ENCODE results near the gene FH.
A peak's percentile ranks its signal among the peaks of the same experiment; 100 is the strongest.

Gene FH

GRCh38 chr1:241519308-241520079 lies at the start of gene FH:
TSS of gene FH (minus strand) at chr1:241519755. CDS start at chr1:241519722, 33 bp downstream.
- H3K27ac ChIP-seq, result peak within 1 kb of the TSS; percentile 88
- no peak for TF ChIP-seq CTCF (conservative IDR thresholded peaks at IDR 0.05; ENCODE audit: low read depth)
- ChIA-PET CTCF (interaction anchor here (0.7 to 0.8 kb wide), 2 partner anchors 107 to 298 kb away, joined by 9 to 12 read pairs; no protein-coding TSS in a partner anchor), POLR2A (ENCODE audit: low non-redundant PET) (no interaction called here)
- peak; percentile 97 for DNase-seq (ENCODE audit: low spot score)

- TF ChIP-seq CTCF (conservative IDR thresholded peaks at IDR 0.05; ENCODE audit: low read depth), result no peak
- no peak overlapping the region for H3K27ac ChIP-seq
- DNase-seq (ENCODE audit: low spot score), result no peak
- CTCF ChIA-PET, result interaction anchor here (1.0 kb wide), 1 partner anchor 52 kb away, joined by 3 read pairs; no protein-coding TSS in a partner anchor
- POLR2A ChIA-PET (ENCODE audit: low non-redundant PET), result no interaction called here
Measured at GRCh38 chr1:241560849-241561187, 41.3 kb upstream of the FH start.

DNA sequence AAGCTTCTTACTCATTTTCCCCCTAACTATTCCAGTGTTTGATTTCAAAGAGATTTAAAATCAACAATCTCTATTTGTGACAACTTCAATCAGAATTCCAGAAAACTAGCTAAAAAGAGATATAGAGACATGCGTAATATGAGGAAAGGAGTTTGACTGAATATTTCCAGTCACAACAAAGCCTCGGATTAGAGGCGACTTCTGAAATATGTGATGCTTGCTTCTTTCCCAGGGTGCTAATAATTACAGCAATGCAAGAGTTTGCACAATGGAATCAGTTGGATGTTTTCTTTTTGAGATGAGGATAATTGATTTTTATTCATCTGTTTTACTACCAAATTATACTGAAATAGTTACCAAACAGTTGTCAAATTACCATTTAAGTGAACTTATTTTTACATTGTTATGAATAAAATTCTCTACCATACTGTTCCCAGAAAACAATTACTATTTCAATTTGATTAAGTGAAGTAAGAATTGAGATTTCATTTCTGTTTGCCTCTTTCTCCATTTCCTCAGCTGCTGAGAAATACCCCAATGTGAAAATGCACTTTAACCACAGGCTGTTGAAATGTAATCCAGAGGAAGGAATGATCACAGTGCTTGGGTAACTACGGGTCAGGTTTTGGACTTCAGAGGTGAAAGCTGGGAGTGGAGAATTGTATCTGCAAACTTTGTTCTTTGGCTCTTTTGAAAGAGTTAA lies 40.7 kb upstream of the FH start:
- DNase-seq (ENCODE audit: low spot score), result no peak
- no peak overlapping the region for H3K27ac ChIP-seq
- CTCF ChIA-PET, result no interaction called here
- no peak for TF ChIP-seq CTCF (conservative IDR thresholded peaks at IDR 0.05; ENCODE audit: low read depth)
- POLR2A ChIA-PET (ENCODE audit: low non-redundant PET), result no interaction called here

DNA sequence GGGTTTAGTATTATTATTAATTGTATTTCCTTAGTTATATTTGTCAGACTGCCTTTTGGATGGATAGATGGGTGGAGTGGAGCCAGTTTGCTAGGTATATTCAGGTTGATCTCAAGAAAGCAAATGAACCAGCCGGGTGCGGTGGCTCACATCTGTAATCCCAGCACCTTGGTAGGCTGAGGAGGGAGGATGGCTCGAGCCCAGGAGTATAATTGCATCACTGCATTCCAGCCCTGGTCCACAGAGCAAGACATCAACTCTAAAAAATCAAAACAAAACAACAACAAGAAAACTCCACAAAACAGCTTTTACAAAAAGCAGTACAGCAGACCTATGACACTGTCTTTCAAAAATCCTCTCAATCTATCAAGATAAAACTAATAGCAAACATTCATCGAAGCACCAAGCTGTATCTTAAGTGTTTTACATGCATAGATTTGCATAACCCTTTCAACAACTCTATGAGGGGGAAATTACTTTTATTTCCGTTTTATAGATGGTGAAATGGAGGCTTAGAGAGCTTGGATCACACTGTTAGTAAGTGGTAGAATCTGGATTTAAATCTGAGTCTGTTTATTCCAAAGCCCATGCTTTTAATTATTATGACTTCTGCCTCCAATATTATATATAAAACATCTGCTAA lies 38.1 kb upstream of the FH start:
- H3K27ac ChIP-seq, result no peak overlapping the region
- DNase-seq (ENCODE audit: low spot score), result no peak
- CTCF ChIA-PET, result no interaction called here
- no peak for TF ChIP-seq CTCF (conservative IDR thresholded peaks at IDR 0.05; ENCODE audit: low read depth)
- POLR2A ChIA-PET (ENCODE audit: low non-redundant PET), result no interaction called here

DNA sequence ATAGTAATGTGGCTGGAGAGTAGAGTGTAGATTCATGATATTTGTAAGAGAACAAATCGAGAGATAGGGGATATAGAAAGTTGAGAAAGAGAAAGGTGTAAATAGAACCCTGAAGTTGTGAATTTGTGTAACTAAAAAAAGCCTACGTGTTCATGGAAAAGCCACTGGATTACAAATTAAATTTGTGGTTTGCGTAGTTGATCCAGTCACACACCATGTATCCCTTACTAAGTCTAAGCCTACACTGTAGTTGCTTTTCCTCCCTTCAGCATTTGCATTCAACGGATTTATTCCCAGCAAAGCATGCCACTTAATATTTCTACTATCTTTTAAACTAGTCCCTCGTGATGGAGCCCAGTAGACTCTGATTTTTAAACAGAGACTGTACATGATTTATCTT lies 37.5 kb upstream of the FH start:
- no peak for DNase-seq (ENCODE audit: low spot score)
- TF ChIP-seq CTCF (conservative IDR thresholded peaks at IDR 0.05; ENCODE audit: low read depth), result no peak
- H3K27ac ChIP-seq, result no peak overlapping the region
- ChIA-PET CTCF (no interaction called here), POLR2A (ENCODE audit: low non-redundant PET) (no interaction called here)

DNA sequence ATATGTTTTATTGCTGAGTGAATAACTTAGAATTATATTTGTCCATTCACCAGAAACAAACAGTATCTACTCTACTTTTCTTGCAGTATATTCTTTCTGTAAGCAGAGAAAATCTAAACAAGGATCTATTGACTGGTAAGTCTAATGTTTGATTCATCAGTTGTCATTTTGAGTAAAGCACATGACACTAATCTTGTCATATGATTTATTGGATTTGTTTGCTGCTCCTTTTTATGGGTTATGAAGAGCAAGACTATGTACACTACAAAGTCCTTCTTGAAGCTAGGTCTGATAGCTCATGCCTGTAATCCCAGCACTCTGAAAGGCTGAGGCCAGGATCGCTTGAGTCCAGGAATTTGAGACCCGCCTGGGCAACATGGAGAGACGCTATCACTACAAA lies 36.0 kb upstream of the FH start:
- CTCF ChIA-PET, result no interaction called here
- TF ChIP-seq CTCF (conservative IDR thresholded peaks at IDR 0.05; ENCODE audit: low read depth), result no peak
- POLR2A ChIA-PET (ENCODE audit: low non-redundant PET), result no interaction called here
- no peak for DNase-seq (ENCODE audit: low spot score)
- no peak overlapping the region for H3K27ac ChIP-seq
